HepG2 (cell line): ENCODE data around the gene KIAA2012. TPM values are rescaled to one million over a fixed set of nuclear protein-coding genes. Genes with fewer than 3 reads are reported as not detected.

Source experiments
- ATAC-seq: fragments of 200-7000 bp; cut with Tn5 transposase; 3 replicates; pipeline ENCODE4 v1.9.1; 2020; ENCODE audit warnings: mild to moderate bottlenecking, moderate library complexity
- BruUV-seq: library from RNA; stranded (reverse); fragments of 400-500 nt; replicated peaks from 2 replicates; lab custom pipeline; 2021; lab: Mats Ljungman, UMichigan
- CTCF ChIA-PET: fragments of 300-600 bp; formaldehyde crosslinking; extraction: SDS; loops from one replicate; lab custom pipeline; 2021; ENCODE audit warnings: low total read pairs, inconsistent platforms, low intra/inter-chr PET ratio; lab: Yijun Ruan, JAX
- POLR2A ChIA-PET: fragments of 350-600 bp; sonication (Branson Sonifier 250); formaldehyde crosslinking; loops from one replicate; lab custom pipeline; 2020; ENCODE audit warnings: antibody characterized with exemption, inconsistent platforms; lab: Yijun Ruan, JAX
- DNase-seq: peaks from one replicate; pipeline ENCODE4 v3.0.0-alpha.2; 2015; ENCODE audit warnings: low spot score
- FAIRE-seq: peaks from 3 replicates; lab custom pipeline; 2011; peaks lifted over from hg19 to GRCh38; lab: Jason Lieb, UNC
- H2AFZ ChIP-seq: one replicate; pipeline ENCODE4 v1.6.1; 2011; ENCODE audit warnings: low read length, inconsistent platforms
- H3K27ac ChIP-seq: fragments of 300-600 bp; 3 replicates; pipeline ENCODE4 v1.8.0; 2011; ENCODE audit warnings: mixed run types, mild to moderate bottlenecking, mixed read lengths, low read length, inconsistent platforms; ENCODE audit not compliant: insufficient read depth; ENCODE audit errors: extremely low read length
- H3K27me3 ChIP-seq, 2 experiments: fragments of 200-600 bp in 1 of 2; 2 replicates in 1 of 2; 3 replicates in 1 of 2; pipeline versions ENCODE4 v1.6.0 to v1.8.0; 2011; ENCODE audit warnings: low read length in 2 of 2, mild to moderate bottlenecking in 2 of 2, moderate library complexity in 2 of 2, inconsistent platforms in 1 of 2; ENCODE audit not compliant: insufficient read depth in 2 of 2, control insufficient read depth in 1 of 2
- H3K36me3 ChIP-seq, 2 experiments: fragments of 200-600 bp in 1 of 2; replicated peaks in 1 of 2; 2 replicates in 1 of 2; 3 replicates in 1 of 2; pipeline versions ENCODE4 v1.5.1 to v1.8.0; 2011; ENCODE audit warnings: low read length in 2 of 2, inconsistent platforms in 1 of 2; ENCODE audit not compliant: insufficient read depth in 2 of 2, control insufficient read depth in 1 of 2
- H3K4me1 ChIP-seq: 2 replicates; pipeline ENCODE4 v1.5.1; 2012; ENCODE audit warnings: low read length, inconsistent platforms; ENCODE audit not compliant: insufficient read depth
- H3K4me2 ChIP-seq: 2 replicates; pipeline ENCODE4 v1.6.0; 2011; ENCODE audit warnings: low read depth, low read length, inconsistent platforms
- H3K4me3 ChIP-seq, 3 experiments: fragments of 200-600 bp in 1 of 3; sonication (generic), shearing (Covaris generic) in 1 of 3; replicated peaks in 1 of 3; 2 replicates each; pipeline ENCODE4 v1.5.1; 2011 to 2016; ENCODE audit warnings: low read length in 3 of 3, inconsistent platforms in 2 of 3, low read depth in 2 of 3, mild to moderate bottlenecking in 2 of 3, control low read depth in 1 of 3, mixed read lengths in 1 of 3; ENCODE audit not compliant: insufficient read depth in 1 of 3
- H3K79me2 ChIP-seq: one replicate; pipeline ENCODE4 v1.6.1; 2011; ENCODE audit warnings: low read length, inconsistent platforms; ENCODE audit not compliant: insufficient read depth
- H3K9ac ChIP-seq: 2 replicates; pipeline ENCODE4 v1.6.0; 2011; ENCODE audit warnings: mild to moderate bottlenecking, low read depth, low read length, inconsistent platforms; ENCODE audit not compliant: insufficient read depth
- H3K9me3 ChIP-seq: 2 replicates; pipeline ENCODE4 v1.5.1; 2012; ENCODE audit warnings: mild to moderate bottlenecking, low read length
- H4K20me1 ChIP-seq: 2 replicates; pipeline ENCODE4 v1.6.0; 2011; ENCODE audit warnings: inconsistent platforms, mild to moderate bottlenecking, low read length, moderate library complexity; ENCODE audit not compliant: insufficient read depth
- ETV5 ChIP-seq: IDR thresholded peaks from 2 replicates; pipeline ENCODE4 v1.6.1; 2018; ENCODE audit warnings: missing biosample characterization, missing genetic modification reagents, inconsistent platforms, borderline replicate concordance
- RBAK ChIP-seq: sonication (generic); formaldehyde crosslinking; IDR thresholded peaks from 2 replicates; pipeline ENCODE4 v1.5.1; 2020; ENCODE audit warnings: mild to moderate bottlenecking, missing genetic modification reagents
- RFXANK ChIP-seq: IDR thresholded peaks from 2 replicates; pipeline ENCODE4 v1.6.1; 2016
- SIN3A ChIP-seq: IDR thresholded peaks from 2 replicates; pipeline ENCODE4 v1.6.1; 2011; ENCODE audit warnings: low read depth, mild to moderate bottlenecking, control low read depth, low read length, borderline replicate concordance
- SSRP1 ChIP-seq: IDR thresholded peaks from 2 replicates; pipeline ENCODE4 v1.6.1; 2016; ENCODE audit warnings: control low read depth
- ZNF800 ChIP-seq: sonication (generic); formaldehyde crosslinking; IDR thresholded peaks from 2 replicates; pipeline ENCODE4 v1.4.0; 2020; ENCODE audit warnings: missing genetic modification reagents
- WGBS: methylation state at CpG from one replicate; pipeline ENCODE4 v1.1.6; 2017; ENCODE audit warnings: low lambda C conversion rate; 5-methylcytosine and 5-hydroxymethylcytosine counted together
- in situ Hi-C: cut with HindIII; loops from 2 replicates; pipeline ENCODE4 v1.10.0; 2017; ENCODE audit warnings: low pct_unique_long_range_greater_than_20kb; ENCODE audit not compliant: extremely low pct_ligation_motif_present
- intact Hi-C: fragments of 100-400 bp; cut with micrococcal nuclease; formaldehyde crosslinking; loops from one replicate; pipeline ENCODE4 v1.10.0; 2022; ENCODE audit not compliant: unreplicated experiment
- polyA plus RNA-seq, 8 experiments: library from polyadenylated mRNA; depleted of rRNA in 3 of 8; stranded (reverse) in 7 of 8; unstranded in 1 of 8; fragments of >200 nt; fragmentation: Illumina TruSeq in 4 of 8; extraction: Trizol in 4 of 8; gene quantifications; 2 replicates each; pipeline versions ENCODE4 v1.2.1 to v1.2.3, GENCODE V29; 2011 to 2016; ENCODE audit warnings: low read depth in 4 of 8, missing spikeins in 1 of 8, mixed read lengths in 1 of 8; ENCODE audit not compliant: insufficient read depth in 1 of 8
- total RNA-seq, 5 experiments: library from RNA; depleted of rRNA; stranded (reverse); fragments of >200 nt; fragmentation: Illumina TruSeq; extraction: Trizol; gene quantifications; 2 replicates each; pipeline ENCODE4 v1.2.3, GENCODE V29; 2016; ENCODE audit warnings: low read depth in 1 of 5
- TF ChIP-seq, protein P1 (sequence below): sonication (generic); formaldehyde crosslinking; IDR thresholded peaks from 2 replicates; pipeline ENCODE4 v1.8.1; 2023; ENCODE audit warnings: missing genetic modification reagents, inconsistent platforms, borderline replicate concordance

Gene KIAA2012
- total and polyA plus RNA-seq, 2 of the 13 experiments (the other 11 are each of a cell fraction or from before 2014, with no cell fraction given): not detected

DNA sequence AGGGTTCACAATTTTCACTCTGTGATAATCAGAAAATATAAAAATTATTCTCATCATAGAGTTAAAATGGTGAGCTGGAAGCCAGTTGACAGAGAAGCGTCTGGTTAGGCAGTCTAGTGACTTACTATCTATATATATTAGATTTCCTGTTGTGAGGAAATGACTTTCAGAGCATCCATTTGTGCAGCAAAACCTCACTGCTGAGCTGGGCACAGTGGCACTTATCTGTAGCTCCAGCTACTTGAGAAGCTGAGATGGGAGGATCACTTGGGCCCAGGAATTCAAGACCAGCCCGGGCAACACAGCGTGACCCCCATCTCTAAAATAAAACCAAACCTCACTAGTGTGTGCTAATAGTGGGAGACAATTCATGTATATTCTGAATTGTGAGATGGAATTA is 7.2 kb upstream of the KIAA2012 start (continued):
- no peak for TF ChIP-seq ZNF800 (CRISPR knock-in tag)

GRCh38 chr2:202066875-202067274 is 6.2 kb upstream of the KIAA2012 start:
- no TSS peak for BruUV-seq
- Histone ChIP-seq H3K4me3 (no peak overlapping the region), H3K9ac (no peak overlapping the region), H2AFZ (no peak overlapping the region), H3K9me3 (no peaks in the 10 kb centered on the region), H3K27ac (no peak overlapping the region), H3K27me3 (peaks cover 0 to 7% of the 10 kb centered on the region in 2 experiments; a peak in 2 of 5 replicates), H4K20me1 (no peaks in the 10 kb centered on the region), H3K4me1 (0 out of 2 replicates have a peak, but pooled peaks cover 6% of the 10 kb centered on the region), H3K36me3 (no peaks in the 10 kb centered on the region), H3K4me2 (no peak overlapping the region), H3K79me2 (no peaks in the 10 kb centered on the region)
- TF ChIP-seq SSRP1 (CRISPR knock-in tag) (no peak), RFXANK (CRISPR knock-in tag) (no peak), ETV5 (no peak), RBAK (no peak), SIN3A (no peak)
- TF ChIP-seq, protein P1, sequence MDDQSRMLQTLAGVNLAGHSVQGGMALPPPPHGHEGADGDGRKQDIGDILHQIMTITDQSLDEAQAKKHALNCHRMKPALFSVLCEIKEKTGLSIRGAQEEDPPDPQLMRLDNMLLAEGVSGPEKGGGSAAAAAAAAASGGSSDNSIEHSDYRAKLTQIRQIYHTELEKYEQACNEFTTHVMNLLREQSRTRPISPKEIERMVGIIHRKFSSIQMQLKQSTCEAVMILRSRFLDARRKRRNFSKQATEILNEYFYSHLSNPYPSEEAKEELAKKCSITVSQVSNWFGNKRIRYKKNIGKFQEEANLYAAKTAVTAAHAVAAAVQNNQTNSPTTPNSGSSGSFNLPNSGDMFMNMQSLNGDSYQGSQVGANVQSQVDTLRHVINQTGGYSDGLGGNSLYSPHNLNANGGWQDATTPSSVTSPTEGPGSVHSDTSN: no peak
- WGBS: 32% methylated on average over 2 of the region's 2 CpGs
- DNase-seq (no peak), ATAC-seq (no peak), FAIRE-seq (no peak)
- intact Hi-C loops: no loop called here
- CTCF ChIA-PET: no interaction called here
- POLR2A ChIA-PET: no interaction called here
- in situ Hi-C loops: no loop called here
